Loucy (cell line): Measurements from ENCODE around the gene GHRHR.

Source experiments
- H2AFZ ChIP-seq: fragments of 200-600 bp; sonication (generic); 2 replicates; pipeline ENCODE4 v1.6.0; 2016; ENCODE audit warnings: antibody characterized with exemption, mild to moderate bottlenecking, low read length, moderate library complexity
- H3F3A ChIP-seq: fragments of 200-600 bp; 2 replicates; pipeline ENCODE4 v1.6.0; 2016; ENCODE audit warnings: antibody characterized with exemption, low read depth, mild to moderate bottlenecking
- H3K27me3 ChIP-seq: fragments of 200-600 bp; sonication (generic); 2 replicates; pipeline ENCODE4 v1.6.1; 2014; ENCODE audit warnings: low read length, mild to moderate bottlenecking; ENCODE audit not compliant: insufficient read depth, poor library complexity, severe bottlenecking
- H3K36me3 ChIP-seq: fragments of 200-600 bp; sonication (generic); 2 replicates; pipeline ENCODE4 v1.6.1; 2016; ENCODE audit warnings: low read length; ENCODE audit not compliant: insufficient read depth
- H3K4me1 ChIP-seq: fragments of 200-600 bp; sonication (generic); 2 replicates; pipeline ENCODE4 v1.5.1; 2014; ENCODE audit warnings: low read length, mild to moderate bottlenecking; ENCODE audit not compliant: insufficient read depth, poor library complexity, severe bottlenecking
- H3K4me2 ChIP-seq: fragments of 200-600 bp; sonication (generic); 2 replicates; pipeline ENCODE4 v1.6.0; 2014; ENCODE audit warnings: antibody characterized with exemption, low read length, low read depth, mild to moderate bottlenecking; ENCODE audit not compliant: poor library complexity, severe bottlenecking
- H3K4me3 ChIP-seq: fragments of 200-600 bp; sonication (generic); 2 replicates; pipeline ENCODE4 v1.5.1; 2014; ENCODE audit warnings: low read length, mild to moderate bottlenecking, mixed read lengths; ENCODE audit not compliant: poor library complexity, severe bottlenecking
- H3K79me2 ChIP-seq: fragments of 200-600 bp; sonication (generic); 2 replicates; pipeline ENCODE4 v1.6.1; 2014; ENCODE audit warnings: low read length; ENCODE audit not compliant: insufficient read depth
- H3K9ac ChIP-seq: fragments of 200-600 bp; sonication (generic); 2 replicates; pipeline ENCODE4 v1.6.0; 2014; ENCODE audit warnings: mild to moderate bottlenecking, low read depth, low read length, moderate library complexity; ENCODE audit not compliant: poor library complexity, severe bottlenecking
- H3K9me2 ChIP-seq: fragments of 200-600 bp; sonication (generic); replicated peaks from 2 replicates; pipeline ENCODE4 v1.6.1; 2016; ENCODE audit warnings: low read depth, low read length, mixed read lengths
- H3K9me3 ChIP-seq: fragments of 200-600 bp; sonication (generic); 2 replicates; pipeline ENCODE4 v1.6.1; 2014; ENCODE audit warnings: mild to moderate bottlenecking, antibody characterized with exemption, low read length, low read depth; ENCODE audit not compliant: insufficient read depth
- H4K20me1 ChIP-seq: fragments of 200-600 bp; sonication (generic); 2 replicates; pipeline ENCODE4 v1.6.0; 2014; ENCODE audit warnings: antibody characterized with exemption, low read length, mild to moderate bottlenecking; ENCODE audit not compliant: insufficient read depth, poor library complexity, severe bottlenecking
- CTCF ChIP-seq: fragments of 200-600 bp; sonication (generic); conservative IDR thresholded peaks from 2 replicates; pipeline ENCODE4 v1.5.1; 2014; ENCODE audit warnings: mild to moderate bottlenecking, antibody characterized with exemption, low read length
- EZH2phosphoT487 ChIP-seq: fragments of 200-600 bp; IDR thresholded peaks from 2 replicates; pipeline ENCODE4 v1.6.1; 2018; ENCODE audit warnings: antibody characterized with exemption, mild to moderate bottlenecking, moderate library complexity, borderline replicate concordance

The GHRHR gene

DNA sequence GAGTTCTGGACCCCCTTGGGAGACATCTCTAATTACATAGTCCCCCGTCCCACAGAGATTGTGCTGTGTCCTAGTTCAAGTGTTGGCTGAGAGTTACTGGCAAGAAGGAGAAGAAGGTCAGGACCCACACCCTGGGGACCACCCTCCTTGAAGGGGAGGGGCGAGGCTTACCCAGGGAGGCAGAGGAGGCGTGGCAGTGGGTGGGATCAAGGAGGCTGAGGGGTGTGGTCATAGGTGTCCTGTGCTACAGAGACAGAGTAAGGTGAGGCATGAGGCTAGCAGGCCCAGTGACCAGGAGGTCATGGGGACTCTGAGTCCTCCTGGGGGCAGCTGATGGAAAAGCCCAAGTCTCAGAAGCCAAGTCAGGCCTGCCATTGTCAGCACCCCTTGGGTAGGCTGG, 59.0 kb downstream of the GHRHR start:
- Histone ChIP-seq H3F3A (no peaks in the 10 kb centered on the region), H3K9ac (no peak overlapping the region), H3K4me3 (no peak overlapping the region), H2AFZ (no peak overlapping the region), H3K4me2 (no peak overlapping the region), H4K20me1 (no peaks in the 10 kb centered on the region), H3K79me2 (no peaks in the 10 kb centered on the region), H3K9me2 (no peaks in the 10 kb centered on the region), H3K9me3 (0 out of 2 replicates have a peak, but pooled peaks cover 6% of the 10 kb centered on the region), H3K4me1 (peaks cover 7% of the 10 kb centered on the region), H3K27me3 (no peaks in the 10 kb centered on the region), H3K36me3 (no peaks in the 10 kb centered on the region)
- TF ChIP-seq CTCF (no peak), EZH2phosphoT487 (no peak)

DNA sequence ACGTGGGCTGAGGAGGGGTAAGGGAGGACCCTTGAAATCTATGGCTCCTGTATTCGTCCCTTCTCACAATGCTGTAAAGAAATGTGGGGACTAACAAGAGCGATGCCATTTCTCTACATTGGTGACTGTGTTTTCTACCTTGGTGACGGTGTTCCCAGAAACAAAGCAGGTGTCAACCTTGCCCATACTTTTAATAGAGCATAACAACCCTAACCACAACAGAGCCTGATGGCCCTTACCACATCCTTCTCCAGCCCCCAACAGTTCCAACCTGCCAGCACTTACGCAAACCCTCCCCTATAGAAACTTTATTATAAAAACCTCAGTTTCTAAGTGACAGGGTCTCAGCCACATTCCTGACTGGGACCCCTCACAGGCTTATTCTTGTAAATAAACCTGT, 60.1 kb downstream of the GHRHR start:
- H3K4me2 ChIP-seq, result no peak overlapping the region

GRCh38 chr7:31027161-31027965, 63.6 kb downstream of the GHRHR start:
- Histone ChIP-seq H3K4me2 (no peak overlapping the region), H3K27me3 (no peaks in the 10 kb centered on the region), H3K4me1 (peaks cover 3% of the 10 kb centered on the region), H3K9me3 (peaks cover 6% of the 10 kb centered on the region; the same call in 1 of the 2 replicates), H3K79me2 (no peaks in the 10 kb centered on the region), H3K36me3 (no peaks in the 10 kb centered on the region), H3K9ac (no peak overlapping the region), H3K9me2 (no peaks in the 10 kb centered on the region), H2AFZ (no peak overlapping the region), H3F3A (no peaks in the 10 kb centered on the region), H4K20me1 (no peaks in the 10 kb centered on the region), H3K4me3 (no peak overlapping the region)
- no peak for TF ChIP-seq EZH2phosphoT487
- no peak for TF ChIP-seq CTCF

More for the DNA sequence above, 60.1 kb downstream of the GHRHR start:
- Histone ChIP-seq H4K20me1 (no peaks in the 10 kb centered on the region), H3K9me3 (0 out of 2 replicates have a peak, but pooled peaks cover 6% of the 10 kb centered on the region), H3K36me3 (no peaks in the 10 kb centered on the region), H3K4me3 (no peak overlapping the region), H3F3A (no peaks in the 10 kb centered on the region), H3K4me1 (peaks cover 7% of the 10 kb centered on the region), H3K9ac (no peak overlapping the region), H3K9me2 (no peaks in the 10 kb centered on the region), H2AFZ (no peak overlapping the region), H3K79me2 (no peaks in the 10 kb centered on the region), H3K27me3 (no peaks in the 10 kb centered on the region)
- TF ChIP-seq EZH2phosphoT487 (no peak), CTCF (no peak)
